HEK293 (cell line): ENCODE results near the gene FTCD.

ENCODE experiments used
- AEBP2 ChIP-seq: fragments of 450-650 bp; formaldehyde crosslinking; IDR thresholded peaks from 2 replicates; pipeline ENCODE4 v1.5.1; 2016; ENCODE audit warnings: missing biosample characterization, missing genetic modification characterization, borderline replicate concordance
- EGR2 ChIP-seq: fragments of 450-650 bp; formaldehyde crosslinking; IDR thresholded peaks from 2 replicates; pipeline ENCODE4 v1.5.1; 2016; ENCODE audit warnings: low read depth, missing biosample characterization, missing genetic modification characterization
- GLI2 ChIP-seq: fragments of 450-650 bp; formaldehyde crosslinking; IDR thresholded peaks from 2 replicates; pipeline ENCODE4; 2017; ENCODE audit warnings: missing biosample characterization, missing genetic modification characterization, low read depth, borderline replicate concordance
- KLF1 ChIP-seq: fragments of 450-650 bp; formaldehyde crosslinking; IDR thresholded peaks from 2 replicates; pipeline ENCODE4 v1.5.1; 2016; ENCODE audit warnings: missing biosample characterization, missing genetic modification characterization
- KLF10 ChIP-seq: fragments of 450-650 bp; IDR thresholded peaks from 2 replicates; pipeline ENCODE4 v1.5.1; 2018; ENCODE audit warnings: missing biosample characterization, mild to moderate bottlenecking, missing genetic modification characterization
- KLF7 ChIP-seq: fragments of 450-650 bp; formaldehyde crosslinking; IDR thresholded peaks from 2 replicates; pipeline ENCODE4 v1.5.1; 2016; ENCODE audit warnings: missing biosample characterization, missing genetic modification characterization, borderline replicate concordance
- MZF1 ChIP-seq: fragments of 450-650 bp; formaldehyde crosslinking; IDR thresholded peaks from 2 replicates; pipeline ENCODE4 v1.5.1; 2017; ENCODE audit warnings: missing biosample characterization, missing genetic modification characterization, borderline replicate concordance
- SCRT2 ChIP-seq: fragments of 450-650 bp; formaldehyde crosslinking; IDR thresholded peaks from 2 replicates; pipeline ENCODE4 v1.5.1; 2016; ENCODE audit warnings: missing biosample characterization, missing genetic modification characterization
- SETDB1 ChIP-seq: IDR thresholded peaks from one replicate; pipeline ENCODE4 v1.6.1; 2017; ENCODE audit warnings: mild to moderate bottlenecking, low read length, moderate library complexity, mixed read lengths; ENCODE audit not compliant: insufficient read length
- SP2 ChIP-seq: fragments of 450-650 bp; formaldehyde crosslinking; IDR thresholded peaks from 2 replicates; pipeline ENCODE4 v1.5.1; 2016; ENCODE audit warnings: missing biosample characterization, missing genetic modification characterization
- SP7 ChIP-seq: fragments of 450-650 bp; formaldehyde crosslinking; IDR thresholded peaks from 2 replicates; pipeline ENCODE4 v1.5.1; 2016; ENCODE audit warnings: missing biosample characterization, missing genetic modification characterization
- YY2 ChIP-seq: fragments of 450-650 bp; formaldehyde crosslinking; IDR thresholded peaks from 2 replicates; pipeline ENCODE4 v1.5.1; 2016; ENCODE audit warnings: missing biosample characterization, missing genetic modification characterization
- ZBTB10 ChIP-seq: fragments of 450-650 bp; formaldehyde crosslinking; IDR thresholded peaks from 2 replicates; pipeline ENCODE4 v1.5.1; 2016; ENCODE audit warnings: missing biosample characterization, missing genetic modification characterization
- ZBTB17 ChIP-seq: fragments of 450-650 bp; formaldehyde crosslinking; IDR thresholded peaks from 2 replicates; pipeline ENCODE4 v1.5.1; 2016; ENCODE audit warnings: missing biosample characterization, missing genetic modification characterization
- ZBTB49 ChIP-seq: fragments of 450-650 bp; formaldehyde crosslinking; IDR thresholded peaks from 2 replicates; pipeline ENCODE4 v1.5.1; 2016; ENCODE audit warnings: missing biosample characterization, missing genetic modification characterization, low read depth
- ZNF214 ChIP-seq: fragments of 450-650 bp; formaldehyde crosslinking; IDR thresholded peaks from 2 replicates; pipeline ENCODE4 v1.5.1; 2017; ENCODE audit warnings: missing biosample characterization, mild to moderate bottlenecking, missing genetic modification characterization, borderline replicate concordance
- ZNF248 ChIP-seq: fragments of 450-650 bp; formaldehyde crosslinking; IDR thresholded peaks from 2 replicates; pipeline ENCODE4 v1.5.1; 2017; ENCODE audit warnings: missing biosample characterization, missing genetic modification characterization
- ZNF335 ChIP-seq: fragments of 450-650 bp; formaldehyde crosslinking; conservative IDR thresholded peaks from 2 replicates; pipeline ENCODE4 v1.5.1; 2016; ENCODE audit warnings: missing biosample characterization, missing genetic modification characterization
- ZNF350 ChIP-seq: fragments of 450-650 bp; formaldehyde crosslinking; IDR thresholded peaks from 2 replicates; pipeline ENCODE4 v1.5.0; 2017; ENCODE audit warnings: missing biosample characterization, mild to moderate bottlenecking, missing genetic modification characterization
- ZNF354C ChIP-seq: fragments of 450-650 bp; formaldehyde crosslinking; IDR thresholded peaks from 2 replicates; pipeline ENCODE4 v1.5.1; 2016; ENCODE audit warnings: missing biosample characterization, missing genetic modification characterization, low read depth, borderline replicate concordance
- ZNF366 ChIP-seq: fragments of 450-650 bp; formaldehyde crosslinking; conservative IDR thresholded peaks from 2 replicates; pipeline ENCODE4 v1.5.1; 2016; ENCODE audit warnings: missing biosample characterization, missing genetic modification characterization
- ZNF416 ChIP-seq: fragments of 450-650 bp; formaldehyde crosslinking; IDR thresholded peaks from 2 replicates; pipeline ENCODE4 v1.5.1; 2016; ENCODE audit warnings: missing biosample characterization, missing genetic modification characterization
- ZNF488 ChIP-seq: fragments of 450-650 bp; formaldehyde crosslinking; IDR thresholded peaks from 2 replicates; pipeline ENCODE4 v1.5.1; 2016; ENCODE audit warnings: missing biosample characterization, missing genetic modification characterization
- ZNF510 ChIP-seq: fragments of 450-650 bp; formaldehyde crosslinking; IDR thresholded peaks from 2 replicates; pipeline ENCODE4 v1.5.1; 2018; ENCODE audit warnings: mild to moderate bottlenecking, missing genetic modification characterization, missing biosample characterization; ENCODE audit not compliant: insufficient replicate concordance
- ZNF514 ChIP-seq: fragments of 450-650 bp; formaldehyde crosslinking; IDR thresholded peaks from 2 replicates; pipeline ENCODE4 v1.5.1; 2016; ENCODE audit warnings: missing biosample characterization, missing genetic modification characterization
- ZNF558 ChIP-seq: fragments of 450-650 bp; formaldehyde crosslinking; IDR thresholded peaks from 2 replicates; pipeline ENCODE4 v1.5.1; 2016; ENCODE audit warnings: missing biosample characterization, missing genetic modification characterization
- ZNF561 ChIP-seq: fragments of 450-650 bp; IDR thresholded peaks from 2 replicates; pipeline ENCODE4 v1.5.1; 2018; ENCODE audit warnings: missing biosample characterization, missing genetic modification characterization, borderline replicate concordance
- ZNF571 ChIP-seq: fragments of 450-650 bp; formaldehyde crosslinking; IDR thresholded peaks from 2 replicates; pipeline ENCODE4 v1.5.0; 2017; ENCODE audit warnings: missing biosample characterization, missing genetic modification characterization
- ZNF777 ChIP-seq: fragments of 450-650 bp; formaldehyde crosslinking; IDR thresholded peaks from 2 replicates; pipeline ENCODE4 v1.5.1; 2017; ENCODE audit warnings: missing biosample characterization, missing genetic modification characterization, borderline replicate concordance
- TF ChIP-seq, protein P1 (sequence below): fragments of 450-650 bp; formaldehyde crosslinking; IDR thresholded peaks from 2 replicates; pipeline ENCODE4 v1.5.1; 2016; ENCODE audit warnings: missing biosample characterization, missing genetic modification characterization

The FTCD gene

GRCh38 chr21:46096596-46097335 lies 58.6 kb downstream of the FTCD start (continued):
- no peak for TF ChIP-seq ZNF561 (tag by site-specific recombination)
- no peak for TF ChIP-seq ZNF214 (tag by site-specific recombination)
- TF ChIP-seq ZNF366 = no peak
- TF ChIP-seq SP7 (tag by site-specific recombination) = no peak
- TF ChIP-seq GLI2 (tag by site-specific recombination) = no peak
- TF ChIP-seq ZNF571 = no peak
- 0 out of 2 replicates have a peak, but pooled peaks have one; percentile 41 for TF ChIP-seq KLF7 (tag by site-specific recombination)
- peak; percentile 36; the same call in 1 of the 2 replicates for TF ChIP-seq ZBTB10 (tag by site-specific recombination)
- no peak for TF ChIP-seq SCRT2 (tag by site-specific recombination)
- no peak for TF ChIP-seq ZNF510 (tag by site-specific recombination)
- no peak for TF ChIP-seq ZNF335
- TF ChIP-seq ZNF514 (tag by site-specific recombination) = no peak
- TF ChIP-seq ZNF488 (tag by site-specific recombination) = no peak
- no peak for TF ChIP-seq ZBTB17 (tag by site-specific recombination)
- no peak for TF ChIP-seq KLF10 (tag by site-specific recombination)
- TF ChIP-seq MZF1 (tag by site-specific recombination) = no peak
- TF ChIP-seq SETDB1 = no peak
- TF ChIP-seq ZNF777 (tag by site-specific recombination) = no peak
- TF ChIP-seq, protein P1, sequence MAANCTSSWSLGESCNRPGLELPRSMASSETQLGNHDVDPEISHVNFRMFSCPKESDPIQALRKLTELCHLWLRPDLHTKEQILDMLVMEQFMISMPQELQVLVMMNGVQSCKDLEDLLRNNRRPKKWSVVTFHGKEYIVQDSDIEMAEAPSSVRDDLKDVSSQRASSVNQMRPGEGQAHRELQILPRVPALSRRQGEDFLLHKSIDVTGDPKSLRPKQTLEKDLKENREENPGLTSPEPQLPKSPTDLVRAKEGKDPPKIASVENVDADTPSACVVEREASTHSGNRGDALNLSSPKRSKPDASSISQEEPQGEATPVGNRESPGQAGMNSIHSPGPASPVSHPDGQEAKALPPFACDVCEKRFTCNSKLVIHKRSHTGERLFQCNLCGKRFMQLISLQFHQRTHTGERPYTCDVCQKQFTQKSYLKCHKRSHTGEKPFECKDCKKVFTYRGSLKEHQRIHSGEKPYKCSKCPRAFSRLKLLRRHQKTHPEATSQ (tag by site-specific recombination) = no peak
- TF ChIP-seq KLF1 (tag by site-specific recombination) = 0 out of 2 replicates have a peak, but pooled peaks have one; percentile 41
- no peak for TF ChIP-seq YY2 (tag by site-specific recombination)
- TF ChIP-seq ZNF354C (tag by site-specific recombination) = no peak
- TF ChIP-seq ZBTB49 (tag by site-specific recombination) = no peak
- TF ChIP-seq ZNF350 (tag by site-specific recombination) = no peak
- no peak for TF ChIP-seq EGR2 (tag by site-specific recombination)
- TF ChIP-seq ZNF558 = no peak
- TF ChIP-seq AEBP2 (tag by site-specific recombination) = peak; percentile 81; the same call in 1 of the 2 replicates
- no peak for TF ChIP-seq ZNF248
- TF ChIP-seq SP2 (tag by site-specific recombination) = no peak
- no peak for TF ChIP-seq ZNF416 (tag by site-specific recombination)
